ACC112 (cell line): Measurements from ENCODE around the gene ITGA2.

Experiments
- H2AFZ ChIP-seq: fragments of 200-600 bp; sonication (generic); one replicate; pipeline ENCODE4 v1.6.0; 2017; ENCODE audit warnings: antibody characterized with exemption, low read length; ENCODE audit not compliant: unreplicated experiment
- H3K27ac ChIP-seq: fragments of 200-600 bp; sonication (generic); 2 replicates; pipeline ENCODE4 v1.5.1; 2014; ENCODE audit warnings: low read depth, mild to moderate bottlenecking, antibody characterized with exemption, low read length, moderate library complexity
- H3K27me3 ChIP-seq: fragments of 200-600 bp; sonication (generic); 2 replicates; pipeline ENCODE4 v1.6.1; 2014; ENCODE audit warnings: mild to moderate bottlenecking, antibody characterized with exemption, low read length, moderate library complexity, mixed read lengths; ENCODE audit not compliant: insufficient read depth
- H3K36me3 ChIP-seq: fragments of 200-600 bp; sonication (generic); 2 replicates; pipeline ENCODE4 v1.6.1; 2016; ENCODE audit warnings: mild to moderate bottlenecking, antibody characterized with exemption, low read length, moderate library complexity, mixed read lengths; ENCODE audit not compliant: insufficient read depth
- H3K4me1 ChIP-seq: fragments of 200-600 bp; sonication (generic); one replicate; pipeline ENCODE4 v1.6.1; 2016; ENCODE audit warnings: low read length, mixed read lengths; ENCODE audit not compliant: insufficient read depth, unreplicated experiment, control insufficient read depth
- H3K4me3 ChIP-seq: fragments of 200-600 bp; sonication (generic); 2 replicates; pipeline ENCODE4 v1.5.1; 2014; ENCODE audit warnings: mild to moderate bottlenecking, low read depth, low read length
- H3K79me2 ChIP-seq: fragments of 200-600 bp; sonication (generic); one replicate; pipeline ENCODE4 v1.6.0; 2016; ENCODE audit warnings: low read length; ENCODE audit not compliant: control insufficient read depth, unreplicated experiment, insufficient read depth

The ITGA2 gene

DNA sequence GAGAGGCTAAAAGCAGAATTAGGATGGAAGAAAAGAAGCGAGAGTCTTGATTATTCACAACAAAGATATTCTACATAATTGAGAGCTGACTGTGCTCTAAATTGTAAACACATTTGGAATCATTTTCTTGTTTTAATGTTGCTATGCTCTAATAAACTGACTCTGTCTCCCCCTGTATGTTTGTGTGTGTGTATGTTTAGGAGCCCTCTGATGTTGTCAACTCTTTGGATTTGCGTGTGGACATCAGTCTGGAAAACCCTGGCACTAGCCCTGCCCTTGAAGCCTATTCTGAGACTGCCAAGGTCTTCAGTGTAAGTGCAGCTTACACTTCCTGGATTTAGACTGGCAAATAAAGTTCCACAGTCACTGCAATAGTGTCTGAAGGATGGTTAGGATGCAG is 82.6 kb downstream of the ITGA2 start:
- Histone ChIP-seq H3K4me3 (no peak overlapping the region), H2AFZ (no peak overlapping the region), H3K4me1 (peaks cover 10% of the 10 kb centered on the region), H3K27ac (no peak overlapping the region), H3K79me2 (no peaks in the 10 kb centered on the region), H3K27me3 (no peaks in the 10 kb centered on the region), H3K36me3 (peaks cover 25% of the 10 kb centered on the region)

- H3K27me3 ChIP-seq, result no peaks in the 10 kb centered on the region
- no peak overlapping the region for H3K4me3 ChIP-seq
- H3K36me3 ChIP-seq, result 0 out of 2 replicates have a peak, but pooled peaks cover 12% of the 10 kb centered on the region
- H3K79me2 ChIP-seq, result no peaks in the 10 kb centered on the region
- peaks cover 7% of the 10 kb centered on the region for H3K4me1 ChIP-seq
- H3K27ac ChIP-seq, result no peak overlapping the region
- H2AFZ ChIP-seq, result no peak overlapping the region
These were observed 84.2 kb downstream of the ITGA2 start for GRCh38 chr5:53073348-53073747.

- no peak overlapping the region for H3K4me3 ChIP-seq
These were observed 86.9 kb downstream of the ITGA2 start for GRCh38 chr5:53076014-53076583.

DNA sequence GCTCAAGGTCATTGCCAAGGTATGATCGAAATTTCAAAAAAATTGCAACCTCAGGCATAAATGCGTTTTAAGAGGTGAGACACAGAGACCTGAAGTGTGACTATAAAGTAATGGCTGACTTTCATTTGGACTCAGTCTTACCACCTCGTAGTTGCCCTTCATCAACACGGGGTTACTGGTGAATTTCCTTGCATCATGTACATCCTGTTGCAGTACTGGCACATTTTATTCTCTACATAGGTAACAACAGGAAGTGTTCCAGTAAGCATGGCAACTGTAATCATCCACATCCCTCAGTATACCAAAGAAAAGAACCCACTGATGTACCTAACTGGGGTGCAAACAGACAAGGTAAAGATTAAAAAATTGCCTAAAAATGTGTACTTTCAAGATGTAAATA is 91.1 kb downstream of the ITGA2 start:
- H3K27ac ChIP-seq, result no peak overlapping the region
- no peaks in the 10 kb centered on the region for H3K79me2 ChIP-seq
- H2AFZ ChIP-seq, result no peak overlapping the region
- no peaks in the 10 kb centered on the region for H3K27me3 ChIP-seq
- no peaks in the 10 kb centered on the region for H3K4me1 ChIP-seq
- peaks cover 10% of the 10 kb centered on the region for H3K36me3 ChIP-seq
- no peak overlapping the region for H3K4me3 ChIP-seq

More at GRCh38 chr5:53076014-53076583, 86.9 kb downstream of the ITGA2 start:
- H3K36me3 ChIP-seq, result peaks cover 7% of the 10 kb centered on the region; the same call in 1 of the 2 replicates
- H3K27me3 ChIP-seq, result no peaks in the 10 kb centered on the region
- H2AFZ ChIP-seq, result no peak overlapping the region
- H3K4me1 ChIP-seq, result peaks cover 5% of the 10 kb centered on the region
- no peak overlapping the region for H3K27ac ChIP-seq
- no peaks in the 10 kb centered on the region for H3K79me2 ChIP-seq

GRCh38 chr5:53083927-53084326 is 94.8 kb downstream of the ITGA2 start:
- Histone ChIP-seq H3K36me3 (peaks cover 15% of the 10 kb centered on the region), H2AFZ (no peak overlapping the region), H3K79me2 (no peaks in the 10 kb centered on the region), H3K4me3 (no peak overlapping the region), H3K27ac (no peak overlapping the region), H3K27me3 (no peaks in the 10 kb centered on the region), H3K4me1 (no peaks in the 10 kb centered on the region)

DNA sequence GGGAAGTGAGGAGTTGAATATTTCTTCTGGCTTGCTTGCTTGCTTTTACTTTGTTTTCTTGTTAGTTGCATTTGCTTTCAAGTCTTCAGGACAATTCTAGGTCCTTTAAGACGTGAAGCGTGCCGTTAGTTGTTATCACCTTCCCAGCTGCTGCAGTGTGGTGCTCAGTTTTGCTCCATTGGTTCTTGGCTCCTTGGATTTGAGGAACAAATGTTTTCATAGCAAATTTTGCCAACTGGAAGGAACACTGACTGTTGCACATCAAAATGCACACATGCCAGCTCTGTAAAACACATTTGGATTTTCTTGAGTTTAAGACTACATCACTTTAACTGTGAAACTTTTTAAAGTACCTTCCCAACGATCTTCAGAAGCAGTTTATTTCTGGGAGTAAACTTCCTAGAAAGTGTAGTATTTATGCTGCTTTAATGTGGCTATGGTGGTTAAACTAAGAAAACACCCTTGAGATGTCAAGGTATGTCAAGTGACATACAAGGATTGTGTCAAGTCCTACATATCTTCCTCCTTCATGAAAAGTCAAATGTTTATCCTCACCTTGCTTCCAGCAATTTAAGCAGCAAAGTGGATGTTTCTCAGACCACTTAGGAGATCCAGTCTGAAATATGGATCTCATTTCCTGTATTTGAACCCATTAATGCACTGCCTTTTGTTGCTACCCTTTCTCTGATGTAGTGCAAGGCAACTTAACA is 95.5 kb downstream of the ITGA2 start:
- no peak overlapping the region for H3K4me3 ChIP-seq
- no peak overlapping the region for H3K27ac ChIP-seq
- H3K79me2 ChIP-seq, result no peaks in the 10 kb centered on the region
- H3K36me3 ChIP-seq, result peaks cover 15% of the 10 kb centered on the region
- H3K27me3 ChIP-seq, result no peaks in the 10 kb centered on the region
- peaks cover 7% of the 10 kb centered on the region for H3K4me1 ChIP-seq
- H2AFZ ChIP-seq, result no peak overlapping the region

- Histone ChIP-seq H3K36me3 (peaks cover 12% of the 10 kb centered on the region), H2AFZ (no peak overlapping the region), H3K27ac (no peak overlapping the region), H3K27me3 (no peaks in the 10 kb centered on the region), H3K4me1 (peaks cover 24% of the 10 kb centered on the region), H3K4me3 (no peak overlapping the region), H3K79me2 (no peaks in the 10 kb centered on the region)
These were observed 98.0 kb downstream of the ITGA2 start for GRCh38 chr5:53087171-53087570.

- peaks cover 24% of the 10 kb centered on the region for H3K4me1 ChIP-seq
- H3K27me3 ChIP-seq, result no peaks in the 10 kb centered on the region
- peaks cover 12% of the 10 kb centered on the region; the same call in 1 of the 2 replicates for H3K36me3 ChIP-seq
- no peak overlapping the region for H3K27ac ChIP-seq
- no peak overlapping the region for H3K4me3 ChIP-seq
- no peaks in the 10 kb centered on the region for H3K79me2 ChIP-seq
- H2AFZ ChIP-seq, result no peak overlapping the region
These were observed 98.5 kb downstream of the ITGA2 start for GRCh38 chr5:53087621-53088121.

DNA sequence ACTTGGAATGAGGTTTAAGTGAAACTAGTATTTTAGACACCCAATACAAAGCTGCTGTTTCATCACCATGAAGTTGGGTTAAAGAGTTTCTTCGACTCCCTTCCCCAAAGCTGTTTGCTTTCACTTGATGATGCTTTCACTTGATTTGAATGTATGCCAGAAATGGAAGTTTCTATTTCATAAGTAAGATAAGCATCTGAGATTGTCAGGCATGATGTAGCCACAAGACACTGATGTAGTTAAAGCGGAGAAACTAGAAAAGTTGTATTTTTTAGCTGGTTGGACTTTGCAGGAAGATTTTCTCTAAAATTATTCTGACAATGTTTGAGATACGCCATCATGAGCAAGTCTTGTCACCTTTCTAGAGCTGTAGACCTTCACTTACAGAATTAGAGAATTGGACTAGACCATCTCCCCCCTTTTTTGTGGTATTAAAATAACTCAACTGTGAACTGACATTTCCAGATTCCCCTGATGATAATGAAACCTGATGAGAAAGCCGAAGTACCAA is 100.4 kb downstream of the ITGA2 start:
- H3K27ac ChIP-seq, result no peak overlapping the region
- H3K4me3 ChIP-seq, result no peak overlapping the region
- H3K79me2 ChIP-seq, result no peaks in the 10 kb centered on the region
- H3K27me3 ChIP-seq, result no peaks in the 10 kb centered on the region
- peaks cover 12% of the 10 kb centered on the region; the same call in 1 of the 2 replicates for H3K36me3 ChIP-seq
- peaks cover 24% of the 10 kb centered on the region for H3K4me1 ChIP-seq
- H2AFZ ChIP-seq, result no peak overlapping the region

- Histone ChIP-seq H3K36me3 (0 out of 2 replicates have a peak, but pooled peaks cover 8% of the 10 kb centered on the region), H3K79me2 (no peaks in the 10 kb centered on the region), H3K4me3 (no peak overlapping the region), H3K4me1 (peaks cover 24% of the 10 kb centered on the region), H2AFZ (no peak overlapping the region), H3K27me3 (no peaks in the 10 kb centered on the region), H3K27ac (no peak overlapping the region)
These were observed 101.1 kb downstream of the ITGA2 start for GRCh38 chr5:53090229-53090628.
